IMR-90 (cell line): ENCODE results near the gene DPH2. TPM values are rescaled to one million over a fixed set of nuclear protein-coding genes. Genes with fewer than 3 reads are reported as not detected.

Experiments
- ATAC-seq: fragments of 200-7000 bp; cut with Tn5 transposase; 2 replicates; pipeline ENCODE4 v1.9.1; 2020; ENCODE audit warnings: low read depth, mild to moderate bottlenecking, moderate library complexity
- BruUV-seq: library from RNA; stranded (reverse); fragments of 400-500 nt; replicated peaks from 2 replicates; lab custom pipeline; 2021; lab: Mats Ljungman, UMichigan
- CTCF ChIA-PET: fragments of 300-600 bp; formaldehyde crosslinking; extraction: SDS; loops from one replicate; lab custom pipeline; 2021; ENCODE audit warnings: antibody characterized with exemption; lab: Yijun Ruan, JAX
- POLR2A ChIA-PET: fragments of 300-600 bp; sonication (Branson Sonifier 250); formaldehyde crosslinking; loops from one replicate; lab custom pipeline; 2022; ENCODE audit warnings: antibody characterized with exemption; ENCODE audit not compliant: unreplicated experiment; lab: Charles Lee
- DNase-seq: peaks from one replicate; pipeline ENCODE4 v3.0.0; 2013
- H2AFZ ChIP-seq: replicated peaks from 2 replicates; pipeline ENCODE3; 2013; ENCODE audit warnings: low read length, mild to moderate bottlenecking; ENCODE audit not compliant: poor library complexity
- H2AK5ac ChIP-seq: 2 replicates; pipeline ENCODE4 v1.6.1; 2013; ENCODE audit warnings: low read depth, low read length, inconsistent platforms
- H2AK9ac ChIP-seq: replicated peaks from 2 replicates; pipeline ENCODE3; 2013; ENCODE audit warnings: mild to moderate bottlenecking, low read depth, low read length, moderate library complexity; ENCODE audit not compliant: poor library complexity
- H2BK120ac ChIP-seq: 2 replicates; pipeline ENCODE4 v1.6.1; 2013; ENCODE audit warnings: low read depth, low read length, inconsistent platforms
- H2BK15ac ChIP-seq: 3 replicates; pipeline ENCODE4 v1.6.1; 2013; ENCODE audit warnings: low read depth, low read length, inconsistent platforms
- H2BK20ac ChIP-seq: 2 replicates; pipeline ENCODE4 v1.6.1; 2013; ENCODE audit warnings: low read depth, mild to moderate bottlenecking, inconsistent platforms, low read length, moderate library complexity
- H2BK5ac ChIP-seq: 2 replicates; pipeline ENCODE4 v1.6.1; 2013; ENCODE audit warnings: mild to moderate bottlenecking, low read depth, low read length, inconsistent platforms; ENCODE audit not compliant: poor library complexity, severe bottlenecking
- H3K14ac ChIP-seq: replicated peaks from 2 replicates; pipeline ENCODE4 v1.6.1; 2013; ENCODE audit warnings: low read depth, low read length, inconsistent platforms
- H3K18ac ChIP-seq: 2 replicates; pipeline ENCODE4 v1.6.1; 2013; ENCODE audit warnings: low read depth, low read length, control low read depth
- H3K23ac ChIP-seq: 2 replicates; pipeline ENCODE4 v1.6.1; 2013; ENCODE audit warnings: low read depth, low read length, inconsistent platforms
- H3K27ac ChIP-seq: 2 replicates; pipeline ENCODE4 v1.5.1; 2013; ENCODE audit warnings: mild to moderate bottlenecking, control low read depth, low read length; ENCODE audit not compliant: insufficient read depth
- H3K27me3 ChIP-seq: 2 replicates; pipeline ENCODE4 v1.6.1; 2013; ENCODE audit warnings: low read length; ENCODE audit not compliant: control insufficient read depth, insufficient read depth
- H3K36me3 ChIP-seq: 2 replicates; pipeline ENCODE4 v1.6.1; 2013; ENCODE audit warnings: low read length, mixed read lengths; ENCODE audit not compliant: control insufficient read depth, insufficient read depth
- H3K4ac ChIP-seq: 2 replicates; pipeline ENCODE4 v1.6.1; 2013; ENCODE audit warnings: low read depth, low read length, inconsistent platforms
- H3K4me1 ChIP-seq: 2 replicates; pipeline ENCODE4 v1.6.1; 2013; ENCODE audit warnings: low read length, mixed read lengths; ENCODE audit not compliant: control insufficient read depth, insufficient read depth
- H3K4me2 ChIP-seq: 2 replicates; pipeline ENCODE4 v1.6.1; 2013; ENCODE audit warnings: low read depth, mild to moderate bottlenecking, control low read depth, low read length, moderate library complexity
- H3K4me3 ChIP-seq: 2 replicates; pipeline ENCODE4 v1.5.1; 2013; ENCODE audit warnings: low read depth, mild to moderate bottlenecking, control low read depth, low read length, moderate library complexity; ENCODE audit not compliant: insufficient read depth
- H3K56ac ChIP-seq: 2 replicates; pipeline ENCODE4 v1.6.1; 2013; ENCODE audit warnings: low read length, inconsistent platforms; ENCODE audit not compliant: insufficient read depth; ENCODE audit errors: extremely low read depth
- H3K79me1 ChIP-seq, 2 experiments: 2 replicates each; pipeline ENCODE4 v1.6.1; 2013; ENCODE audit warnings: low read length in 2 of 2, inconsistent platforms in 1 of 2, low read depth in 1 of 2
- H3K9ac ChIP-seq: 2 replicates; pipeline ENCODE4 v1.6.1; 2013; ENCODE audit warnings: low read depth, low read length, control low read depth
- H3K9me1 ChIP-seq: 2 replicates; pipeline ENCODE4 v1.6.1; 2013; ENCODE audit warnings: low read length, inconsistent platforms; ENCODE audit not compliant: insufficient read depth
- H3K9me3 ChIP-seq: 2 replicates; pipeline ENCODE4 v1.6.1; 2013; ENCODE audit warnings: low read length; ENCODE audit not compliant: control insufficient read depth, insufficient read depth
- H4K20me1 ChIP-seq: 2 replicates; pipeline ENCODE4 v1.6.1; 2013; ENCODE audit warnings: low read length, inconsistent platforms; ENCODE audit not compliant: insufficient read depth
- H4K5ac ChIP-seq: 2 replicates; pipeline ENCODE4 v1.6.1; 2013; ENCODE audit warnings: mild to moderate bottlenecking, low read depth, low read length, control low read depth
- H4K8ac ChIP-seq, 2 experiments: 2 replicates each; pipeline ENCODE4 v1.6.1; 2013; ENCODE audit warnings: low read depth in 2 of 2, low read length in 2 of 2, control low read depth in 1 of 2, inconsistent platforms in 1 of 2
- H4K91ac ChIP-seq: 2 replicates; pipeline ENCODE4 v1.6.1; 2013; ENCODE audit warnings: low read depth, low read length, inconsistent platforms; ENCODE audit not compliant: insufficient read depth
- CHD1 ChIP-seq: IDR thresholded peaks from 2 replicates; pipeline ENCODE4 v1.6.1; 2012; ENCODE audit warnings: low read depth, low read length, improper control_type of control experiment
- ELK1 ChIP-seq: fragments of 150-350 bp; IDR thresholded peaks from 2 replicates; pipeline ENCODE4 v1.6.1; 2016; ENCODE audit warnings: low read depth, mild to moderate bottlenecking, low read length, moderate library complexity, borderline replicate concordance
- FOS ChIP-seq: fragments of 150-350 bp; IDR thresholded peaks from 2 replicates; pipeline ENCODE4 v1.6.1; 2016; ENCODE audit warnings: low read depth, low read length
- MAFK ChIP-seq: IDR thresholded peaks from 2 replicates; pipeline ENCODE4 v1.6.1; 2012; ENCODE audit warnings: low read depth, low read length, improper control_type of control experiment
- MXI1 ChIP-seq: IDR thresholded peaks from 2 replicates; pipeline ENCODE4 v1.6.1; 2012; ENCODE audit warnings: low read depth, mild to moderate bottlenecking, low read length, moderate library complexity, borderline replicate concordance
- USF2 ChIP-seq: fragments of 150-350 bp; IDR thresholded peaks from 2 replicates; pipeline ENCODE4 v1.6.1; 2017; ENCODE audit warnings: mild to moderate bottlenecking, antibody characterized with exemption, low read length, low read depth
- WGBS, 2 experiments: methylation state at CpG; one replicate each; pipeline versions ENCODE4 v1.1.5 to v1.1.7; 2013; ENCODE audit warnings: missing lambda C conversion rate in 2 of 2; ENCODE audit not compliant: insufficient read length in 1 of 2; ENCODE audit errors: extremely low coverage in 2 of 2; 5-methylcytosine and 5-hydroxymethylcytosine counted together
- dilution Hi-C: fragments of 300-500 bp; cut with HindIII; formaldehyde crosslinking; loops from one replicate; pipeline ENCODE4 v1.14.3; 2018; ENCODE audit warnings: low sequenced_read_pairs; ENCODE audit not compliant: unreplicated experiment
- in situ Hi-C: fragments of 300-500 bp; cut with MboI; formaldehyde crosslinking; loops from 3 replicates; pipeline ENCODE4 v1.14.3; 2019; ENCODE audit warnings: low sequenced_read_pairs, inconsistent platforms, mixed read lengths
- intact Hi-C: fragments of 100-400 bp; cut with micrococcal nuclease; formaldehyde crosslinking; loops from 2 replicates; pipeline ENCODE4 v1.10.0; 2022
- polyA plus RNA-seq, 3 experiments: library from polyadenylated mRNA; depleted of rRNA; stranded (reverse); fragments of >200 nt; gene quantifications; 2 replicates each; pipeline ENCODE4 v1.2.3, GENCODE V29; 2012; ENCODE audit warnings: low replicate concordance in 1 of 3
- total RNA-seq: library from RNA; depleted of rRNA; stranded (reverse); fragments of >200 nt; gene quantifications from 2 replicates; pipeline ENCODE4 v1.2.3, GENCODE V29; 2012

DPH2 gene
- total and polyA plus RNA-seq, 2 of the 4 experiments (the other 2 are of a cell fraction), result 21.0 to 32.2 TPM

- Histone ChIP-seq H3K9me3 (no peaks in the 10 kb centered on the region), H3K9ac (no peak overlapping the region), H4K5ac (no peak overlapping the region), H3K36me3 (peaks cover 6% of the 10 kb centered on the region; the same call in 1 of the 2 replicates), H4K8ac (no peak overlapping the region), H2BK15ac (no peak overlapping the region), H3K4me2 (no peak overlapping the region), H3K4ac (no peak overlapping the region; the same call in 1 of the 2 replicates), H2AFZ (no peak overlapping the region), H3K14ac (no peak overlapping the region), H3K4me1 (no peaks in the 10 kb centered on the region), H4K20me1 (no peaks in the 10 kb centered on the region), H3K9me1 (no peaks in the 10 kb centered on the region), H3K23ac (no peak overlapping the region), H3K4me3 (no peak overlapping the region), H2BK20ac (no peak overlapping the region), H2AK9ac (peak overlapping the region; percentile 9), H2AK5ac (no peak overlapping the region), H3K79me1 (no peaks in the 10 kb centered on the region), H3K27me3 (no peaks in the 10 kb centered on the region), H2BK120ac (no peak overlapping the region), H2BK5ac (no peak overlapping the region), H3K18ac (no peak overlapping the region), H3K27ac (no peak overlapping the region), H4K91ac (no peak overlapping the region), H3K56ac (no peak overlapping the region)
- intact Hi-C loops (no loop called here), dilution Hi-C loops (no loop called here), in situ Hi-C loops (loop anchor here (10.0 kb wide), 1 partner anchor 570 kb away; no protein-coding TSS in a partner anchor)
- 72% methylated on average over 3 of the region's 8 CpGs; no CpG with 5 or more reads in 1 of the 2 experiments for WGBS, 2 experiments
- DNase-seq (no peak), ATAC-seq (no peak)
- BruUV-seq, result no TSS peak
- TF ChIP-seq MAFK, result no peak
- no peak for TF ChIP-seq FOS
- TF ChIP-seq USF2, result no peak
- TF ChIP-seq MXI1, result no peak
- no peak for TF ChIP-seq ELK1
- TF ChIP-seq CHD1, result no peak
- ChIA-PET CTCF (interaction anchor here (0.7 to 1.6 kb wide), 4 partner anchors 8 to 79 kb away, joined by 3 to 7 read pairs (median 3); no protein-coding TSS in a partner anchor), POLR2A (no interaction called here)
Measured at GRCh38 chr1:44014365-44015104, 44.7 kb downstream of the DPH2 start.
